Measurements from ENCODE around the gene FIGNL2.

DNA sequence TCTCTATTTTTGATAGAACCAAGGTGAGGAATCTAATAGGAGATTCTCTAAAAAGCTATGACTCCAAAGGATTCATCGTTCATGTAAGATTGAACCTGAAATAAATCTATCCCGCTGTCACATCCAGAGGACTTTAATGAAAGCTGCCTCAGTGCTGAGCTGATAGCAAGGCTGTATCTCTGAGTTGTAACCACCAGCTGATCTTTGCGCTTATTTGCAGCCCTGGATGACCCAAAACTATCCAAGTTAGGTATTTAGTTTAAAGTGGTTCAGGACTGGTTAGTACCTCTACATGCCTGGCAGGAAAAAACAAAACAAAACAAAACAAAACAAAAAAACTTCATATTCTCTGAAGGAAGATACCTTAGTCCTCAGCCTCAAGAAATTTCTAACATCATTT is 30.6 kb upstream of the FIGNL2 start:
- TF ChIP-seq, protein P1, sequence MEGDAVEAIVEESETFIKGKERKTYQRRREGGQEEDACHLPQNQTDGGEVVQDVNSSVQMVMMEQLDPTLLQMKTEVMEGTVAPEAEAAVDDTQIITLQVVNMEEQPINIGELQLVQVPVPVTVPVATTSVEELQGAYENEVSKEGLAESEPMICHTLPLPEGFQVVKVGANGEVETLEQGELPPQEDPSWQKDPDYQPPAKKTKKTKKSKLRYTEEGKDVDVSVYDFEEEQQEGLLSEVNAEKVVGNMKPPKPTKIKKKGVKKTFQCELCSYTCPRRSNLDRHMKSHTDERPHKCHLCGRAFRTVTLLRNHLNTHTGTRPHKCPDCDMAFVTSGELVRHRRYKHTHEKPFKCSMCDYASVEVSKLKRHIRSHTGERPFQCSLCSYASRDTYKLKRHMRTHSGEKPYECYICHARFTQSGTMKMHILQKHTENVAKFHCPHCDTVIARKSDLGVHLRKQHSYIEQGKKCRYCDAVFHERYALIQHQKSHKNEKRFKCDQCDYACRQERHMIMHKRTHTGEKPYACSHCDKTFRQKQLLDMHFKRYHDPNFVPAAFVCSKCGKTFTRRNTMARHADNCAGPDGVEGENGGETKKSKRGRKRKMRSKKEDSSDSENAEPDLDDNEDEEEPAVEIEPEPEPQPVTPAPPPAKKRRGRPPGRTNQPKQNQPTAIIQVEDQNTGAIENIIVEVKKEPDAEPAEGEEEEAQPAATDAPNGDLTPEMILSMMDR (IDR thresholded peaks at IDR 0.05), result no peak
- TF ChIP-seq POLR2A (IDR thresholded peaks at IDR 0.05), result no peak

Measured in body of pancreas (tissue), 4 donors.